PC-3 (cell line): ENCODE results near the gene GPC5. TPM values are rescaled to one million over a fixed set of nuclear protein-coding genes. Genes with fewer than 3 reads are reported as not detected.

Experiments used
- ATAC-seq: fragments of 200-7000 bp; cut with Tn5 transposase; 2 replicates; pipeline ENCODE4 v1.9.1; 2020; ENCODE audit warnings: mild to moderate bottlenecking, moderate library complexity
- BruUV-seq: library from RNA; stranded (reverse); fragments of 400-500 nt; replicated peaks from 2 replicates; lab custom pipeline; 2021; lab: Mats Ljungman, UMichigan
- CTCF ChIA-PET: fragments of 300-600 bp; sonication (Branson Sonifier 250); formaldehyde crosslinking; loops from one replicate; lab custom pipeline; 2022; ENCODE audit warnings: antibody characterized with exemption; lab: Charles Lee
- POLR2A ChIA-PET: fragments of 300-600 bp; sonication (Branson Sonifier 250); formaldehyde crosslinking; loops from one replicate; lab custom pipeline; 2022; ENCODE audit warnings: antibody characterized with exemption; ENCODE audit not compliant: unreplicated experiment; lab: Charles Lee
- DNase-seq: peaks from one replicate; pipeline ENCODE4 v3.0.0-alpha.2; 2015
- H2AFZ ChIP-seq: fragments of 300-600 bp; sonication (generic); 2 replicates; pipeline ENCODE4 v1.6.0; 2016; ENCODE audit warnings: antibody characterized with exemption, low read length
- H3F3A ChIP-seq: fragments of 300-600 bp; sonication (generic); one replicate; pipeline ENCODE4 v1.6.0; 2017; ENCODE audit warnings: antibody characterized with exemption, low read length, control low read depth, mild to moderate bottlenecking; ENCODE audit not compliant: unreplicated experiment
- H3K27ac ChIP-seq: fragments of 300-600 bp; sonication (generic); 2 replicates; pipeline ENCODE4 v1.5.1; 2016; ENCODE audit warnings: mild to moderate bottlenecking, low read length
- H3K27me3 ChIP-seq: fragments of 300-600 bp; sonication (generic); 2 replicates; pipeline ENCODE4 v1.6.1; 2016; ENCODE audit warnings: low read length, mixed read lengths
- H3K36me3 ChIP-seq: fragments of 300-600 bp; sonication (generic); 2 replicates; pipeline ENCODE4 v1.6.1; 2016; ENCODE audit warnings: low read depth, mixed run types, low read length, mixed read lengths
- H3K4me1 ChIP-seq: fragments of 300-600 bp; sonication (generic); 2 replicates; pipeline ENCODE4 v1.5.1; 2016; ENCODE audit warnings: low read length; ENCODE audit not compliant: insufficient read depth
- H3K4me2 ChIP-seq: fragments of 300-600 bp; sonication (generic); 2 replicates; pipeline ENCODE4 v1.6.0; 2016; ENCODE audit warnings: low read length
- H3K4me3 ChIP-seq: fragments of 300-600 bp; sonication (generic); 2 replicates; pipeline ENCODE4 v1.5.1; 2016; ENCODE audit warnings: mild to moderate bottlenecking, low read length, mixed read lengths
- H3K79me2 ChIP-seq: fragments of 300-600 bp; sonication (generic); 2 replicates; pipeline ENCODE4 v1.6.1; 2017; ENCODE audit warnings: low read length, mixed read lengths
- H3K9ac ChIP-seq: fragments of 300-600 bp; sonication (generic); 2 replicates; pipeline ENCODE4 v1.6.0; 2016; ENCODE audit warnings: mild to moderate bottlenecking, low read length
- H3K9me2 ChIP-seq: fragments of 300-600 bp; sonication (generic); replicated peaks from 2 replicates; pipeline ENCODE4 v1.6.1; 2016; ENCODE audit warnings: mixed run types, low read length, mixed read lengths
- H3K9me3 ChIP-seq: fragments of 300-600 bp; sonication (generic); 2 replicates; pipeline ENCODE4 v1.6.1; 2016; ENCODE audit warnings: low read length, mixed read lengths
- H4K20me1 ChIP-seq: fragments of 300-600 bp; sonication (generic); 2 replicates; pipeline ENCODE4 v1.6.1; 2016; ENCODE audit warnings: low read length, mixed read lengths
- CTCF ChIP-seq: fragments of 300-600 bp; sonication (generic); conservative IDR thresholded peaks from 2 replicates; pipeline ENCODE4 v1.5.1; 2017; ENCODE audit warnings: antibody characterized with exemption, low read depth, mild to moderate bottlenecking, low read length
- EZH2 ChIP-seq: fragments of 300-600 bp; sonication (generic); IDR thresholded peaks from one replicate; pipeline ENCODE4 v1.6.1; 2017; ENCODE audit warnings: antibody characterized with exemption, mild to moderate bottlenecking, low read length; ENCODE audit not compliant: unreplicated experiment
- EZH2phosphoT487 ChIP-seq: fragments of 300-600 bp; sonication (generic); IDR thresholded peaks from 2 replicates; pipeline ENCODE4 v1.6.1; 2018; ENCODE audit warnings: mild to moderate bottlenecking, antibody characterized with exemption, low read length, borderline replicate concordance
- intact Hi-C: fragments of 100-400 bp; cut with micrococcal nuclease; formaldehyde crosslinking; loops from 2 replicates; pipeline ENCODE4 v1.9.0; 2023
- total RNA-seq: library from RNA; depleted of rRNA; stranded (reverse); fragments of >200 nt; gene quantifications from 2 replicates; pipeline ENCODE4 v1.2.3, GENCODE V29; 2014

GPC5 gene
- total RNA-seq, 1 experiment from 2014 or later, result not detected

DNA sequence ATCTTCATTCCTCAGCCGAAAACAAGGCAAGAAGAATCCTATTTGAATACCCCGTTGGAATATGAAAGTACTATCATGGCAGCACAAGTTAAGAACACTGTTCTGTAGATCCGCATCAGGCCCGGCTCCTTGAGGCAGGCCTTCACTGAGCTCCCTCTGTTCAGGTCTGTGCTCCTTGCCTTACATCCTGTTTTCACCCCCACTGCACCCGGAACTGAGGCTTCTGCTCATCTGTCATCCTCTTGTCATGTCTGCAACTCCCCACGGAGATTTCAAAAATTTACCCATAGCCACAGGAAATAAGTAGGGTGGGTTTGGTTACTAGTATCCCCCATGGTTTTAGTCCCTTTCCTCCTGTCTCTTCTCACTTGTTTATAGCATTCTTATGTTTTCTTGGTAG, 861.9 kb downstream of the GPC5 start:
- TF ChIP-seq CTCF, result no peak
- no peak for TF ChIP-seq EZH2phosphoT487
- no peak for TF ChIP-seq EZH2
- Histone ChIP-seq H3K4me3 (no peak overlapping the region), H3K9me2 (no peaks in the 10 kb centered on the region), H3F3A (no peaks in the 10 kb centered on the region), H3K36me3 (no peaks in the 10 kb centered on the region), H2AFZ (no peak overlapping the region), H3K27me3 (no peaks in the 10 kb centered on the region), H3K4me1 (no peaks in the 10 kb centered on the region), H4K20me1 (no peaks in the 10 kb centered on the region), H3K4me2 (no peak overlapping the region), H3K79me2 (no peaks in the 10 kb centered on the region), H3K9ac (no peak overlapping the region), H3K9me3 (no peaks in the 10 kb centered on the region), H3K27ac (no peak overlapping the region)
- DNase-seq (no peak), ATAC-seq (no peak)
- ChIA-PET CTCF (no interaction called here), POLR2A (no interaction called here)
- intact Hi-C loops, result no loop called here
- BruUV-seq, result no TSS peak

DNA sequence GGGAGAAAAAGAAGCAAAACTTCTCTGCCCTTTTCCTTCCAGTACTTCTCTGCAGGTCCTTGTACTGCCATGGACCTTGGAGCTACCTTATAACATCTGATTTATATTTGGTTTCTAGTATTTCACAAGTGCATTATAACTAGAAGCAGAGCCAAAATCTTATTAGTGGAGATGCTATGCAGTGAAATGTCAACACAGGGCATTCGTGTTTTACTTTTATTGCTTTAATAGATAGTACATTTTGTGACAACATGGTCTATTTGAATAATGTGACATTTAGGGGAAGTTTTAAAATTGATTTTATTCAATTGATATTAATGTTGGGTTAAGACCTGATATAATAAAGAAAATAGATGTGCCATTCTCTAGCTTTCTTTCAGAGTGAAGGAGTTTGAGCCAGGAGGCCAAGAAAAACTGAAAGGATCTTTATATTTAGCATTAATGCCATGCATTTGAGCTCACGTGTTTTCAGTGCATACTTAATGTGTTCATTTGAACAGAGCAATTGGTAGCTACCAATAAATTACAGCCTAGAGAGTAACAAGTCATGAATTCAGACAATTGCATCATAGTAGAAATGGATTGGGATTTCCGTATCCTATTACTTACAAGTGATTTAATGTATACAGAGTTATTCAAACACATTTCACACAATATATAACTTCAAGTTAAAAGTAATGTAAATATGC, 863.8 kb downstream of the GPC5 start:
- H3K4me2 ChIP-seq, result no peak overlapping the region
- BruUV-seq, result no TSS peak
- H4K20me1 ChIP-seq, result no peaks in the 10 kb centered on the region
- H3K9ac ChIP-seq, result no peak overlapping the region
- H3K9me3 ChIP-seq, result no peaks in the 10 kb centered on the region; the same call in 1 of the 2 replicates
- H3K27ac ChIP-seq, result no peak overlapping the region
- H3F3A ChIP-seq, result no peaks in the 10 kb centered on the region
- H3K36me3 ChIP-seq, result no peaks in the 10 kb centered on the region
- no peaks in the 10 kb centered on the region for H3K27me3 ChIP-seq
- DNase-seq (no peak), ATAC-seq (no peak)
- H3K9me2 ChIP-seq, result no peaks in the 10 kb centered on the region
- intact Hi-C loops, result no loop called here
- no peak for TF ChIP-seq EZH2phosphoT487
- TF ChIP-seq CTCF, result no peak
- no peak for TF ChIP-seq EZH2
- H2AFZ ChIP-seq, result no peak overlapping the region
- H3K4me1 ChIP-seq, result no peaks in the 10 kb centered on the region
- no peaks in the 10 kb centered on the region for H3K79me2 ChIP-seq
- POLR2A ChIA-PET, result no interaction called here
- H3K4me3 ChIP-seq, result no peak overlapping the region
- CTCF ChIA-PET, result no interaction called here

DNA sequence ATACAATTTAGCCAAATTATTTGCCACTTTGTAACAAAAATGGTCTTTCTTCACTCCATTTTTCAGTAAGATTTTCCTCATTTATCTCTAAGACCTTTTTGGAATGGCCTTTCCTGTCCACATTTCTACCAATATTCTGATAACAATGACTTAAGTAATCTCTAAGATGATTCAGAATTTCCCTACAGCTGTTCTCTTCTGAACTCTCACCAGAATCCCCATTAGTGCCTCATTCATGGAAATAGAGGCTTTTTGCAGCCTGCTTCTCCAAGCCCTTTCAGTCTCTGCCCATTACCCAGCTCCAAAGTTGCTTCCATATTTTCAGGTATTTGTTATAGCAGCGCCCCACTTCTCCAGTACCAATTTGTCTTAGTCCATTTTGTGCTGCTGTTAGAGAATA, 867.0 kb downstream of the GPC5 start:
- CTCF ChIA-PET, result no interaction called here

More for the DNA sequence above, 867.0 kb downstream of the GPC5 start:
- no peaks in the 10 kb centered on the region for H3K4me1 ChIP-seq
- DNase-seq (no peak), ATAC-seq (no peak)
- intact Hi-C loops, result no loop called here
- H3K9me2 ChIP-seq, result no peaks in the 10 kb centered on the region
- no TSS peak for BruUV-seq
- H3K27me3 ChIP-seq, result no peaks in the 10 kb centered on the region
- H3K9ac ChIP-seq, result no peak overlapping the region
- H4K20me1 ChIP-seq, result no peaks in the 10 kb centered on the region
- no peaks in the 10 kb centered on the region for H3K79me2 ChIP-seq
- H3K4me3 ChIP-seq, result no peak overlapping the region
- H3K27ac ChIP-seq, result no peak overlapping the region
- no peak overlapping the region for H2AFZ ChIP-seq
- H3F3A ChIP-seq, result no peaks in the 10 kb centered on the region
- H3K36me3 ChIP-seq, result no peaks in the 10 kb centered on the region
- POLR2A ChIA-PET, result no interaction called here
- TF ChIP-seq EZH2phosphoT487, result no peak
- no peak for TF ChIP-seq CTCF
- TF ChIP-seq EZH2, result no peak
- H3K4me2 ChIP-seq, result no peak overlapping the region
- no peaks in the 10 kb centered on the region; the same call in 1 of the 2 replicates for H3K9me3 ChIP-seq
